NB4 (cell line): ENCODE data around the gene WASHC4.
"Not testable (repeated sequence)": the region's sequence is repeated elsewhere in the genome, so short reads cannot be mapped to it uniquely, and the experiment has no call there.

Experiments used
- DNase-seq: peaks from one replicate; pipeline ENCODE4 v3.0.0; 2010; ENCODE audit warnings: low read depth
- H3K4me3 ChIP-seq: one replicate; pipeline ENCODE4 v1.5.1; 2011; ENCODE audit warnings: mild to moderate bottlenecking, low read depth, low read length, moderate library complexity
- CTCF ChIP-seq: IDR thresholded peaks from one replicate; pipeline ENCODE4 v1.5.1; 2012; ENCODE audit warnings: low read depth, low read length
- MAX ChIP-seq: IDR thresholded peaks from 2 replicates; pipeline ENCODE4 v1.6.1; 2011; ENCODE audit warnings: low read depth, low read length
- MYC ChIP-seq: IDR thresholded peaks from 2 replicates; pipeline ENCODE4 v1.6.1; 2011; ENCODE audit warnings: low read depth, low read length
- POLR2A ChIP-seq: IDR thresholded peaks from 2 replicates; pipeline ENCODE4 v1.6.1; 2011; ENCODE audit warnings: mild to moderate bottlenecking; ENCODE audit not compliant: insufficient read length; ENCODE audit errors: extremely low read depth

The WASHC4 gene

GRCh38 chr12:105166736-105167135 is 59.2 kb downstream of the WASHC4 start:
- DNase-seq, result no peak
- no peak overlapping the region for H3K4me3 ChIP-seq
- no peak for TF ChIP-seq CTCF
- TF ChIP-seq POLR2A, result no peak
- no peak for TF ChIP-seq MAX
- TF ChIP-seq MYC, result no peak

GRCh38 chr12:105167346-105167745 is 59.8 kb downstream of the WASHC4 start:
- no peak for DNase-seq
- TF ChIP-seq MAX, result no peak
- TF ChIP-seq POLR2A, result no peak
- TF ChIP-seq MYC, result no peak
- no peak for TF ChIP-seq CTCF
- H3K4me3 ChIP-seq, result no peak overlapping the region

GRCh38 chr12:105168006-105168405 is 60.5 kb downstream of the WASHC4 start:
- DNase-seq, result no peak
- no peak overlapping the region for H3K4me3 ChIP-seq
- TF ChIP-seq CTCF, result no peak
- TF ChIP-seq MAX, result no peak
- TF ChIP-seq MYC, result no peak
- no peak for TF ChIP-seq POLR2A

GRCh38 chr12:105170139-105170538 is 62.6 kb downstream of the WASHC4 start:
- no peak for DNase-seq
- TF ChIP-seq MYC, result no peak
- no peak overlapping the region for H3K4me3 ChIP-seq

- DNase-seq, result no peak
- TF ChIP-seq POLR2A, result no peak
- H3K4me3 ChIP-seq, result no peak overlapping the region
These were observed 64.3 kb downstream of the WASHC4 start for GRCh38 chr12:105171691-105172436.

GRCh38 chr12:105175397-105175990 is 68.0 kb downstream of the WASHC4 start:
- TF ChIP-seq MAX (no peak), MYC (no peak), CTCF (no peak), POLR2A (no peak)
- no peak overlapping the region for H3K4me3 ChIP-seq
- no peak for DNase-seq

- TF ChIP-seq POLR2A (no peak), MYC (no peak), CTCF (no peak), MAX (no peak)
- DNase-seq, result no peak
- no peak overlapping the region for H3K4me3 ChIP-seq
These were observed 69.7 kb downstream of the WASHC4 start for GRCh38 chr12:105177208-105177607.

- DNase-seq, H3K4me3 ChIP-seq: not testable (repeated sequence)
These were observed 71.6 kb downstream of the WASHC4 start for GRCh38 chr12:105179114-105179513.

GRCh38 chr12:105183406-105183805 is 75.9 kb downstream of the WASHC4 start:
- H3K4me3 ChIP-seq, DNase-seq: not testable (repeated sequence)

- not testable (repeated sequence) for DNase-seq, H3K4me3 ChIP-seq
These were observed 76.4 kb downstream of the WASHC4 start for GRCh38 chr12:105183976-105184375.
